Testis (tissue), 3 donors: Measurements from ENCODE around the gene KDM1A. TPM values are rescaled to one million over a fixed set of nuclear protein-coding genes. Genes with fewer than 3 reads are reported as not detected.

Source experiments
- DNase-seq: peaks from one replicate; pipeline ENCODE4 v3.0.0-alpha.2; 2019
- H3K27ac ChIP-seq, 2 donors: fragments of 200-600 bp; sonication (generic); one replicate each; pipeline ENCODE4 v1.5.1; 2019
- H3K27me3 ChIP-seq: fragments of 200-600 bp; sonication (generic); one replicate; pipeline ENCODE4 v1.5.1; 2019
- H3K36me3 ChIP-seq: fragments of 200-600 bp; sonication (generic); one replicate; pipeline ENCODE4 v1.5.1; 2017; ENCODE audit warnings: low read depth; ENCODE audit errors: missing control alignments
- H3K4me1 ChIP-seq: fragments of 200-600 bp; sonication (generic); one replicate; pipeline ENCODE4 v1.5.1; 2019
- H3K4me3 ChIP-seq, 2 donors: fragments of 200-600 bp; sonication (generic); one replicate each; pipeline ENCODE4 v1.5.1; 2017 to 2019
- H3K9me3 ChIP-seq: fragments of 200-600 bp; sonication (generic); one replicate; pipeline ENCODE4 v1.5.1; 2017
- CTCF ChIP-seq, 3 experiments: fragments of 450-650 bp in 2 of 3; fragments of 200-600 bp in 1 of 3; sonication (generic) in 1 of 3; IDR thresholded peaks; one replicate each; pipeline ENCODE4 v1.5.1; 2016 to 2019; ENCODE audit warnings: antibody characterized with exemption in 3 of 3, mild to moderate bottlenecking in 2 of 3, moderate library complexity in 1 of 3
- POLR2A ChIP-seq: fragments of 450-650 bp; IDR thresholded peaks from one replicate; pipeline ENCODE4 v1.6.1; 2017; ENCODE audit warnings: antibody characterized with exemption, mild to moderate bottlenecking, moderate library complexity
- WGBS, 2 donors: methylation state at CpG; one replicate each; pipeline ENCODE4 v1.1.5; 2018; 5-methylcytosine and 5-hydroxymethylcytosine counted together
- intact Hi-C: fragments of 100-400 bp; cut with DNase I; formaldehyde crosslinking; loops from one replicate; pipeline ENCODE4 v1.15.1; 2023; ENCODE audit warnings: low total_unique reads
- polyA plus RNA-seq: library from polyadenylated mRNA; stranded (reverse); fragments of 350-450 nt; fragmentation: Illumina TruSeq; extraction: RNeasy Lipid Tissue Mini Kit (QIAGEN cat#74804); gene quantifications from one replicate; pipeline ENCODE4 v1.2.3, GENCODE V29; 2014; ENCODE audit warnings: low read depth, low replicate concordance; ENCODE audit not compliant: insufficient read depth
- total RNA-seq, 2 donors: library from RNA; depleted of rRNA; stranded (reverse); fragments of >200 nt; gene quantifications; one replicate each; pipeline ENCODE4 v1.2.3, GENCODE V29; 2016

The KDM1A gene
- total and polyA plus RNA-seq, 3 donors from 2014 or later: 131 to 238 (median 157) TPM

DNA sequence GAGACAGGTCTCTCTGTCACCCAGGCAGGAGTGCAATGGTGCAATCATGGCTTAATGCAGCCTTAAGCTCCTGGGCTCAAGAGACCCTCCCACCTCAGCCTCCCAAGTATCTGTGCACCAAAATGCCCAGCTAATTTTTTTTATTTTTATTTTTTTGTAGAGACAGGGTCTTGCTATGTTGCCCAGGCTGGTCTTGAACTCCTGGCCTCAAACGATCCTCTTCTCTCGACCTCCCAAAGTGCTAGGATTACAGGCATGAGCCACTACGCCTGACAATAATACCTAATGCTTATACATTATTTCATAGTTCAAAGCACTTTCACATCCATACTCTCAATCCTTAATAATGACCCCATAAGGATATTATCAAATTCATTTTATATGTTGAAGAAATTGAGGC is 101.1 kb downstream of the KDM1A start:
- peaks cover 6% of the 10 kb centered on the region for H3K4me1 ChIP-seq
- H3K27ac ChIP-seq: no peak overlapping the region
- no peak overlapping the region for H3K4me3 ChIP-seq
- no peak for DNase-seq
- no peaks in the 10 kb centered on the region for H3K27me3 ChIP-seq
- WGBS, 2 donors: 95 to 96% methylated on average over 3 of the region's 3 CpGs
- no peaks in the 10 kb centered on the region for H3K9me3 ChIP-seq
- no peaks in the 10 kb centered on the region for H3K36me3 ChIP-seq
- no peak for TF ChIP-seq POLR2A
- TF ChIP-seq CTCF (IDR thresholded peaks at IDR 0.05): no peak
- intact Hi-C loops: no loop called here

DNA sequence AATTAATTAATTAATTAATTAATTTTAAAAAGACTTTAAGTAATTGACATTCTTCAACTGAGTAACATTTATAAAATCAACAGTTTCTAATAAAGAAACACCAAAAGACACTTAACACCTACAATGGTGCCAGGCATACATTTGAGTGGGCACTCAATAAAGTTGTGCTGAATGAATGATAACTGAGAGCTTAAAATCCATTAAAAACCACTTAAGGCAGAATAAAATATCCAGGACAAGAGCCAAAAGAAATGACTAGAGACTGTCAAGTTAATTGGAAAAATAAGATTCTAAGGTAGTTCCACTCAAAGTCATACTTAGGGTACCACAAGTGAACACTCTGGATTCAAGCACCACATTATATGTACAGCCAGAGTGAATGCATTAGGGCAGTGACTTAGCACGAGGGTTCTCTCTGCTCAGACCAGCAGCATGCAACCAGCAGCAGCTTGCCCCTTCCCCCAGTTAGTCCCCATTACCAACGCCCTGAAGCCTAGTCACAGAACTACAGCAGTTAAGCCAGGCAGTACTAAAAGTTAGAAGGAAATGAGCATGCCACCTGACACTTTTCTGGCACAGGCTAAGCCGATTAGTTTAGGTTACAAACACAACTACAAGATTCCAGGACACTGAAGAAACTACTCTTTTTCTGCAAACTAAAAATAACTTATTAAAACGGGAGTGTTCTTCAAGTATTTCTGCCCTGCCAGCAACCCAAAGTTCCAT is 102.9 kb downstream of the KDM1A start:
- 37% methylated on average over 4 of the region's 4 CpGs for WGBS, 2 donors
- no peak overlapping the region for H3K27ac ChIP-seq
- TF ChIP-seq POLR2A (no peak), CTCF (IDR thresholded peaks at IDR 0.05) (no peak)

GRCh38 chr1:23122796-23123195 is 103.5 kb downstream of the KDM1A start:
- peaks cover 4% of the 10 kb centered on the region for H3K4me1 ChIP-seq
- no peak overlapping the region for H3K27ac ChIP-seq
- no peak for DNase-seq
- H3K27me3 ChIP-seq: no peaks in the 10 kb centered on the region
- TF ChIP-seq CTCF (IDR thresholded peaks at IDR 0.05): no peak
- no peak for TF ChIP-seq POLR2A
- intact Hi-C loops: no loop called here
- H3K9me3 ChIP-seq: no peaks in the 10 kb centered on the region
- no peak overlapping the region for H3K4me3 ChIP-seq
- H3K36me3 ChIP-seq: no peaks in the 10 kb centered on the region
- 51 to 55% methylated on average over 4 of the region's 4 CpGs for WGBS, 2 donors

More for the DNA sequence above, 102.9 kb downstream of the KDM1A start:
- Histone ChIP-seq H3K27me3 (no peaks in the 10 kb centered on the region), H3K4me3 (no peak overlapping the region), H3K9me3 (no peaks in the 10 kb centered on the region), H3K36me3 (no peaks in the 10 kb centered on the region), H3K4me1 (peaks cover 4% of the 10 kb centered on the region)
- DNase-seq: peak; percentile 21
- intact Hi-C loops: no loop called here

- DNase-seq: no peak
- no peaks in the 10 kb centered on the region for H3K36me3 ChIP-seq
- H3K9me3 ChIP-seq: no peaks in the 10 kb centered on the region
- no peaks in the 10 kb centered on the region for H3K27me3 ChIP-seq
- no peak overlapping the region for H3K4me3 ChIP-seq
- no peak overlapping the region for H3K27ac ChIP-seq
- TF ChIP-seq CTCF (IDR thresholded peaks at IDR 0.05): no peak
- no peak for TF ChIP-seq POLR2A
- peaks cover 4% of the 10 kb centered on the region for H3K4me1 ChIP-seq
- intact Hi-C loops: no loop called here
Observed at GRCh38 chr1:23123528-23123927, 104.3 kb downstream of the KDM1A start.
